Omental fat pad (tissue), 4 donors: ENCODE data around the gene SLC17A5. TPM values are rescaled to one million over a fixed set of nuclear protein-coding genes. Genes with fewer than 3 reads are reported as not detected.
"Not testable (repeated sequence)": the region's sequence is repeated elsewhere in the genome, so short reads cannot be mapped to it uniquely, and the experiment has no call there.

Experiments used
- ATAC-seq: fragments of 150-250 bp; one replicate; pipeline ENCODE4 v1.9.1; 2016; ENCODE audit warnings: mild to moderate bottlenecking, moderate library complexity; ENCODE audit not compliant: low FRiP score
- DNase-seq: peaks from one replicate; pipeline ENCODE4 v3.0.0-alpha.2; 2019; ENCODE audit warnings: low spot score
- total RNA-seq, 4 donors: library from RNA; depleted of rRNA; stranded (reverse); fragments of >200 nt; gene quantifications; one replicate each; pipeline ENCODE4 v1.1.0, GENCODE V29; 2016
- TF ChIP-seq, protein P1 (sequence below), 3 donors: fragments of 450-650 bp; IDR thresholded peaks; one replicate each; pipeline ENCODE4 v1.5.1; 2016 to 2017; ENCODE audit warnings: antibody characterized with exemption in 3 of 3, mild to moderate bottlenecking in 3 of 3, moderate library complexity in 2 of 3

The SLC17A5 gene
- total RNA-seq, 4 donors from 2014 or later: 18.9 to 36.5 (median 28.0) TPM

DNA sequence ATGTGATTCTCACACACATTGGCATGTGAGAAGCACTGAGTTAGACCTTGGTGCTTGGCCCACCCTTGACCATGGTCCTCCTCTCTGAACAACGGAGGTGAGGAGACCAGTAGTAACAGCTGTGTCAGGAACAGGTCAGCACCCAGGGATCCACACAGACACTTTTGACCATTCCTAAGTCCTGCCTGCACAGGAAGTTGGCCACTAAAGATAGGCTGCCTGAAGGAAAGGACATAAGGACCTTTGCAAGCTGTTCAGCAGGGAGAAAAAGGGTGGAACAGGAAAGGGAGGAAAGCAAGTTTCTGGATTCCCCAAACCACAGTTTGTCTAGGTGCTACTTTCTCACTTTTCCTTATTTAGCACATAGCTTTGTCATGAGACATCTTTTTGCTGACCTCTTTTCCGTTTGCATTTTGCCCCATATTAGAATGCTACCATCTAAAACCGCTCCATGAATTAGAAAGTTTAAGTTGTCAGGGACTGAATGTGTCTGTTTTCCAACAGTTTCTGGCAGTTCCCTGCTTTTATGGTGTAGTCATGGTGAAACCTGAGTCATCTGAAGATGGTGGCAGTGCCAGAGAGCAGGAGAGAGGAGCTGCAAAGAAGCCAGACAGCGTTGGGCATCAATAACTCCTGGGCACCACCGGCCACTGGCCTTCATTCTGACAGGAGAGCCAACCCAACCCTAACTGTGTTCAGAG is 41.1 kb upstream of the SLC17A5 start:
- ATAC-seq (peak; percentile 49), DNase-seq (no peak)
- TF ChIP-seq, protein P1, sequence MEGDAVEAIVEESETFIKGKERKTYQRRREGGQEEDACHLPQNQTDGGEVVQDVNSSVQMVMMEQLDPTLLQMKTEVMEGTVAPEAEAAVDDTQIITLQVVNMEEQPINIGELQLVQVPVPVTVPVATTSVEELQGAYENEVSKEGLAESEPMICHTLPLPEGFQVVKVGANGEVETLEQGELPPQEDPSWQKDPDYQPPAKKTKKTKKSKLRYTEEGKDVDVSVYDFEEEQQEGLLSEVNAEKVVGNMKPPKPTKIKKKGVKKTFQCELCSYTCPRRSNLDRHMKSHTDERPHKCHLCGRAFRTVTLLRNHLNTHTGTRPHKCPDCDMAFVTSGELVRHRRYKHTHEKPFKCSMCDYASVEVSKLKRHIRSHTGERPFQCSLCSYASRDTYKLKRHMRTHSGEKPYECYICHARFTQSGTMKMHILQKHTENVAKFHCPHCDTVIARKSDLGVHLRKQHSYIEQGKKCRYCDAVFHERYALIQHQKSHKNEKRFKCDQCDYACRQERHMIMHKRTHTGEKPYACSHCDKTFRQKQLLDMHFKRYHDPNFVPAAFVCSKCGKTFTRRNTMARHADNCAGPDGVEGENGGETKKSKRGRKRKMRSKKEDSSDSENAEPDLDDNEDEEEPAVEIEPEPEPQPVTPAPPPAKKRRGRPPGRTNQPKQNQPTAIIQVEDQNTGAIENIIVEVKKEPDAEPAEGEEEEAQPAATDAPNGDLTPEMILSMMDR (IDR thresholded peaks at IDR 0.05): no peak

DNA sequence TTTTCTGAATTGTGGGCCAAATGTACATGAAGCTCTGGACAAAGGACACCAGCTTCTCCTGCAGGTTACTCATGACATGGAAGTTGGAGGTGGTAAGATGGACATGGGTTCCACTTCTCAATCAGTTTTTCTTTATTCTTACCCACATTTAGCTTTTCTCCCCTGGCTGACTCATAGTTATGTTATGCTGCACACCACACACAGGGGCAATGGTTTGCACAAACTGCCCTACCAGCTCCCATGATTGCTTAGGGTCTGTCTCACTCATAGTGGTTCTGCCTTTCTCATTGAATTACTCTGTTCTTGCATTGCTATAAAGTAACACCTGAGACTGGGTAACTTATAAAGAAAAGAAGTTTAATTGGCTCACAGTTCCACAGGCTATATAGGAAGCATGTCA is 37.7 kb upstream of the SLC17A5 start:
- TF ChIP-seq, protein P1 (IDR thresholded peaks at IDR 0.05): no peak
- DNase-seq (no peak), ATAC-seq (no peak)

DNA sequence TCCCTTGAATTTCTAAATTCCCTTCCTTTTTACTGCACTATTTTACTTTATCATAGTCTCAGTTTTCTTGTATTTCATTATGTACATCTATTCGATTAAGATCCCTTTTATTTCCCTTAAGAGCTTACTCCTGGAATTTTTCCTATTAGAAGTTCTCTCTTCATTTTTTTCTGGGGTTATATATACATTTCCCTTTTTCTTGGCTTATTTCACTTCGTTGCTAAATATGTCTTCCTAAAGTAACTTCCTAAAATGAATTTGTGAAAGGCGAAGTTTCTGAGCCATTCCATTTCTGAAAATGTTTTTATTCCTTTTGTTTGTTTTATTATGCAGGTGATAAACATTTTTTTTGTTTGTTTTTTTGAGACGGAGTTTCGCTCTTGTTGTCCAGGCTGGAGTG is 36.3 kb upstream of the SLC17A5 start:
- ATAC-seq (no peak), DNase-seq (no peak)
- TF ChIP-seq, protein P1 (IDR thresholded peaks at IDR 0.05): no peak

DNA sequence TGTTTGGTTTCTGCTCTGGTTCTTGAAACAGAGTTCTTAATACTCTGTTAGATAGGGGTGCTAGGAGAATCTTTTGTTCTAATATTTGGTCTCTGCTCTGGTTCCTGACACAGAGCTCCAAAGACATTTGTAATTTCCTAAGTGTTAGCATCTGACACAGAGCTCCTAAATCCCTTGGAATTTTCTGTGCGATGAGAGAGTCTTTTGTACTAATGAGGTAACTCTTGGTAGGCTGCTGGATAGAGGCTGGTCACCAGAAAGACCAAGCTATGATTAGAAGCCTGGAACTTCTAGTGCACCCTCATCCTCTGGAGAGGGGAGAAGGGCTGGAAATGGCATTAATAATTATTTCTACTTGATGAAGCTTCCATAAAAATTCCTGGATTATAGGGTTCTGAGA is 34.6 kb upstream of the SLC17A5 start:
- TF ChIP-seq, protein P1 (IDR thresholded peaks at IDR 0.05): no peak
- ATAC-seq (no peak), DNase-seq (no peak)

DNA sequence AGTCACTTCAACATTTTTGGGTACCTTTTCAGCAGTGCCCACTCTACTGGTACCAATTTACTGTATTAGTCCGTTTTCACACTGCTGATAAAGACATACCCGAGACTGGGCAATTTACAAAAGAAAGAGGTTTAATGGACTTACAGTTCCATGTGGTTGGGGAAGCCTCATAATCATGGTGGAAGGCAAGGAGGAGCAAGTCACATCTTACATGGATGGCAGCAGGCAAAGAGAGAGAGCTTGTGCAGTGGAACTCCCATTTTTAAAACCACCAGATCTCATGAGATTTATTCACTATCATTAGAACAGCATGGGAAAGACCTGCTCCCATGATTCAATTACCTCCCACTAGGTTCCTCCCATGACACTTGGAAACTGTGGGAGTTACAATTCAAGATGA is 29.8 kb upstream of the SLC17A5 start:
- not testable (repeated sequence) for ATAC-seq, DNase-seq

DNA sequence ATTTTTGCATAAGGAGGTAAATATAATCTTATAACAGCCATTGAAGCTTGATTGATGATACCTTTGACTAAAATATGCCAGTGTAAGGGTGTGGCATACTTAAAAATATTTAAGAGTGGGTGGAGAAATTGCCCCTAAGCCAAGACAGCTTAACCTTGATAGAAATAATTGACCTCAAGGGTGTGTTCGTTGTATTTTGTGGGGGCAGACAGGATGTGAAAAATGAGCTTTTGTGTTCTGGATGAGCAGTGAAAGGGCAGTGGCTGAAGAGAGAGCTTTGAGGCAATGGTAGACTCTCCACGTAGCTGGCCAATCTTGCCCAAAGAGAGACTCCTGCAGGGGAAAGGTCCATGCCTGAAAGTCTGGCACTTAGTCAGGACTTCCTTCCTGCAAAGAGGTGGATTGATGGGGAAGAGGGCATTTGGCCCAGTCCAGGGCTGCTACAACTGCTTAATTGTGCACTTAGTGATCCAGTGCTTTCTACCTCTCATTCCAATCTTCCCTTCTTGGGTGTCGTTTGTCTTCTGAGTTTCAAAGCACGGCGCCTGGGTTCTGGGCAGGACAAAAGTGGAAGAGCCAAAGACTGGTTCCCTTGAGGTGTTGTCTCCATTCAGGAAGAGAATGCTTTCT is 26.6 kb upstream of the SLC17A5 start:
- ATAC-seq: peak; percentile 61
- TF ChIP-seq, protein P1 (IDR thresholded peaks at IDR 0.05): no peak
- DNase-seq: no peak

DNA sequence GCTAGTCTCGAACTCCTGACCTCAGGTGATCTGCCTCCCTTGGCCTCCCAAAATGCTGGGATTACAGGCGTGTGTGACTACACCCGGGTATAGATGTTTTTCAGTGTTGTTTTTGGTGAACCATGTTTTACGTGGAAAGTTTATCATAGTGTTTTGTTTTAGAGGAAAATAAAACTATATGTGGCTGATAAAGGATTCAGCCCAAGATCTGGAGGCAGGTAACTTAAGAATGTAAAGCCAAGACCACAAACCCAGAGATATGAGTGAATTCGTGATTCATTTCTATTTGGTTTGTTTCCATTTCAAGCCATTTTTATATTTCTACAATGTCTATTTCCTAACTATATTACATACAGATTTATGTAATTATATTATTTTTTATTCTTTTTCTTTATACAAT is 26.1 kb upstream of the SLC17A5 start:
- not testable (repeated sequence) for ATAC-seq, DNase-seq

DNA sequence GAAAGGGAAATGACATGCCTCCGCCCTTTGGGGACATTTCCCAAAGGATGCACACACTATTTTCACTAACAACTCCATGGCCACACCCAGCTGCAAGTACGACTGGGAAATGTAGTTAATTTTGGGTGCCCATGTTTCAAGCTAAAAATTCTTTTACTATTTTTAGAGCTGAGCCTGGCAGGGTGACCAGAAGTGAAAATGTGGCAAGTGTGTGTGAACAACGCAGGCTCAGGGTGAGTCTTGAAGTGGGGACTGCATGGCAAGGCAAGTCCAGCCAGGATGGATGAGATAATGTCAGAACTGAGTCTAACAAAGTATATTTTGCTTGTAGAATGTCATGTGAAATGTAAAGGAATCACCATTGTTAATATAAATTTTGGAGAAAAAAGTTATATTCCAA is 25.2 kb upstream of the SLC17A5 start:
- TF ChIP-seq, protein P1 (IDR thresholded peaks at IDR 0.05): no peak
- no peak for DNase-seq
- ATAC-seq: no peak
